NCI-H1048 (cell line): Measurements from ENCODE around the gene S100A3.
"Not testable (repeated sequence)": the region's sequence is repeated elsewhere in the genome, so short reads cannot be mapped to it uniquely, and the experiment has no call there.

Experiments used
- DNase-seq: peaks from one replicate; lab custom pipeline; 2025; lab: John Stamatoyannopoulos, UW

S100A3 gene

DNA sequence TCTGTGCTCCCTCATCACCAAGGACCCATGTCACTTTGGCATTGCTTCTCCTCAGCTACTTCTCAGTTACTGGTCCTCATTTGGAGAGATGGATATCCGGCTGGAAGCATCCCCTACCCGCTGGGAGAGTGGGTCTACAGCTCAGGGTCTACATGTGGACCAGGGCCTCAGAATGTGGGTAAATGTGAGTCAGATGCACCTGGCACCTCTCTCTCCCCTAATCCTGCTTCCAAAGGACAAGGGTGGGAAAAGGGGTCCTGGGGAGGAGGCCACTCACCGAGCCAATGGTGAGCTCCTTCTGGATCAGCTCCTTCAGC lies 14.2 kb downstream of the S100A3 start:
- DNase-seq = no peak

DNA sequence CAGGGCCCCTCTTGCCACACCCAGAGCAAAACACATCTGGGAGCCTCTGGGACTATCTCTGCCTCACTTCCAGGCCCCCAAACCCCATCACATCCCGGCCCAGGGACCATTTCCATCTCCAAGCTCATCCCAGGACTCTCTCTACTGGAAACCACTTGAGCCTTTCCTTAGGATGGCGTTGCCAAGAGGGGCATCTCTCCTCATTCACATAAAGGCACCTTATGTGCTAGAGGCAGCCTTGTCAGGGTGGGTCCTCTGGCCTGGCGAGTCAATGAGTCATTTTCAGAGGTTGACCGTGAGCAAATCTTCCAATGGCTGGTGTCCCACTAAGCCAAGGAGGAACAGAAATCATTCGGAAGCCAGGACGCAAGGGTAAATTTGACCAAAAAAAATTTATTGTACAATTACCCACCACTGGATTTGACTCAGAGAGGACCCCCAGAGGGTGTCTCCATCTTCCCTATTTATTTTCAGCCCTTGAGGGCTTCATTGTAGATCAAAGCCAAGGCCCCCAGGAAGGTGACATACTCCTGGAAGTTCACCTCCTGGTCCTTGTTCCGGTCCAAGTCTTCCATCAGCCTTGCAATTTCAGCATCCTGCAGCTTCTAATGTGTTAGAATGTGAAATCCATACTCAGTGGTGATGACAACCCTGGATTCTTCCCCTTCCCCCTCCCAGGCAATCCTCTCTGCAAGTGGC lies 14.7 kb downstream of the S100A3 start:
- no peak for DNase-seq

DNA sequence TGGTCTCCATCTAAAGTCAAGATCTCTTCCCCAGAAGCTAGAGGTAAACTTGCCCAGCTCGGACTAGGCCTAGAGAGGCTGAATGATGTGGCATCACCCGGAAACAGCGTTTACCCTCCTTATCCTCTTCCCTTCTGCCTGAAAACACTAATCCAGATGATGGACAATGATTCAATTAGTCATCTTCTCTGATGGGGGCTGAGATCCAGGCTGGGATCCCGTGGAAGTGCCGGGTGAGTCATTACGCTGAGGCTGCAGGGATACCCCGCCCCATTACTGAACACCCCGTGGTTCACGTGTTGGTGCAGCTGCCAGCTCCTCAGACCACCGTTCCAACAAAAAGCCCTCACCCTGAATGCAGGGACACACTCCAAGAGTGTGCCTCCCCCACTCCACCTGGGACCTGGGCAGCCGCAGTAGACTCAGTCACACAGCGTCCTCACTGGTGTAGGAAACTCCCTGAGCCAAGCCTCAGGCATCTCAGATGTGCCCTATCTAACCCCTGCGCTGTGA lies 15.3 kb downstream of the S100A3 start:
- no peak for DNase-seq

DNA sequence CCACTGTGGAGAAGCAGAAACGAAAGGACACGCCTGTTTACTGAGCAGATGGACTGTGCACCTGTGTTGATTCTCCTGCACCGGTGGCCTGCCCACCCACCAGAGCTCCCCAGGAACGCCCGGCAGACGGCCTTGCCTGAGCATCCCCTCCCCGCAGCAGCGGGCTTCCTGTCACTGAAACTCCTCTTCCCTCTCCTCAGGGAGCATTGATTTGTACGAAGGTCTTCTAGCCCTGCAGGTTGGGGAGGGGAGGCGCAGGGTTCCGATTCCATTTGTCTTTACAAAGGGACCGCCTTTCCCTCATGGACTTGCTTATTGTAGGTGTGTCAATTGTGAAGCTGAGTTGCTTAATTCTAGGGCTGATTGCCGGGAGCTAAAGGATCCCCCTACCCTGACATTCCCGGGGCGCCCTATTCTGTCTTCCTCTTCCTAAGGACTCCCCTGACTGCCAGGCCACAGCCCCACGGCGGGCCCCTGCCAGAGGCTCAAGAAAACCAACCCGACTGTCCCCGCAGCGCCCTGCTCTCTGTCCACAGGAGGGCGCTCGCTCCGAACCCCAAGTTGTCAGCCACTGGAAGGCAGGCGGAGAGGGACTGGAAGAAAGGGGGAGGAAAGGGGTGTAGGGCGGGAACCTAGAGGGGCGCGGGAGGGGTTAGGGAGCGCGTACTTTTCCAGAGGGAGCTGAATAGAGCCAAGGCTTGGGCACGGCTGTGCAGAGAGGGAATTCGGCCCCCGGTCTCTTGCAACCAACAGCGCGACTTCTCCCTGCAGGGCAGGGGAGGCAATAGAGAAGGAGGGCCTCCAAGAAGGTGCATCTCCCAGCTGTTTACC lies 16.1 kb downstream of the S100A3 start:
- DNase-seq = no peak

DNA sequence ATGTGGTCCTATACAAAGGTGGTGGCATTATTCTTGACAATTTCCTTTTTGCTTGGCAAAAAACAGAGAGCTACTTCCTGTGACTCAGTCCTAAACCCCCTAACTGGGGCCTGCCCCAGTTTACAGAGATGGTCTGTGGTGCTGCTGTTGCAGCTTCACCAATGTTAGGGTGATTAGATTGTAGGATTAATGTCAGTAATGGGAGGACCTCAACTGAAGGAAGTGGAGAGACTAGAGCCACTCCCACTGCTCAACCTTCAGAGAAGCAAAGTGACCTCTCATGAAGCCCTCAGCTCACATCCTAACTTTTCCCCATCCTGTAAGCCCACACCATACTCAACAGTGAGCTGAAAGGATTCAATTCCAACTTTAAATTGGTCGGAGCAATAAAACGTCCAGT lies 16.9 kb downstream of the S100A3 start:
- no peak for DNase-seq

DNA sequence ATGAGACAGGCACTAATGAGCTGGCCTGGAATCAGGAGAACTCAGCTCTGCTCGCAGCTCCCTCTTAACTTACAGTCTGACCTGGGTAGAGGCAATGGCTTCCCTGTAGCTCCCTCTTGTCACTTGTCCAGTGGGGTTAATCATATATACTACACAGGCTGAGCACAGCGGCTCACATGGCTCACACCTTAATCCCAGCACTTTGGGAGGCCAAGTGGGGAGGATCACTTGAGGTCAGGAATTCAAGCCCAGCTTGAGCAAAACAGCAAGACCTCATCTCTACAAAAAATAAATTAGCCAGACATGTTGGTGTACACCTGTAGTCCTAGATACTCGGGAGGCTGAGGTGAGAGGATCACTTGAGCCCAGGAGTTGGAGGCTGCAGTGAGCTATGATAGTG lies 17.4 kb downstream of the S100A3 start:
- no peak for DNase-seq

DNA sequence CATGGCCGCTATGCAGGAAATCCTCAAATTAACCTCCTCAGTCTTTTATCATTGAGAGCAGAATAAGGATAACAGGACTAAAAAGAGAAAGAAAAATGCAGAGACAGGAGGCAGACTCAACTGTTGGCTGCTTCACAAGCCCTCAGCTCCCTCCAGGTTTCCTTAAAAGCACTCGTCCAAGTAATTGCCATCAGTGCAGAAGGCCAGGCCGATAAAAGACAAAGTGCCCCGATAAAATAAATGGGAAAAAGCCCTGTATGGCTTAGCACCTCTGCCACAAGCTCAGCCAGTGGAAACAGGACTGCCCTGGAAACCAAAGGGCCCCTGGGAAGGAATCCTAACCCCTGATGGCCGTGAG lies 21.4 kb downstream of the S100A3 start:
- DNase-seq = no peak

DNA sequence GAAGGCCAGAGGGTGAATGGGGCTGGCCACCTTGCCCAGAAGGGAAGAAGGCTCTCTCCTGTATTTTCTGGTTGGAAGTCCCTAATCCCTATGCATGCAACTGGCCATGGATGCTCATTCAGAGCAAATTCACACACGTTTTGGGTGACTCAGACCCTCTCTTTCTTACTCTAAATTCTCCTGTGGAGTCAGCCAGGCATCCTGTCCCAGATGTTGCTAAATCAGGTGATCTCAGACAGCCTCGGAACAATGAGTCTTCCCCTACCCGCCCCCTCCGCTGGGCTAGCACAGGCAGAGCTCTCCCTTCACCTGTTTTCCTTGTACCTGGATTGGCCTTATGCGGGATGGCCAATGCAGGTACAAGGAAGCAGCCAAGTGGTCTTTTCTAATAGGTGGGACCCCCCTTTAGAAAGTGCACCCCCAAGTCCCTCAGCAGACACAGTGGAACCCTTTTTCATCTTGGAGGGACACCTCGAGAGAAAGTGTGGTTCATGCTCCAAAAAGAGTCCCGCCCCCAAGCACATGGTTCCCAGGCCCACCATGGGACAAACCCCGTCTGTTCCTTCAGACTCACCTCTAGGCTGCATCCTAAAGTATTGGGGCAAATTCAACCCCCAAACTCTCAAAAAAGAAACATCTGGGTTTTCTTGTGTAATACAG lies 21.9 kb downstream of the S100A3 start:
- DNase-seq = no peak

DNA sequence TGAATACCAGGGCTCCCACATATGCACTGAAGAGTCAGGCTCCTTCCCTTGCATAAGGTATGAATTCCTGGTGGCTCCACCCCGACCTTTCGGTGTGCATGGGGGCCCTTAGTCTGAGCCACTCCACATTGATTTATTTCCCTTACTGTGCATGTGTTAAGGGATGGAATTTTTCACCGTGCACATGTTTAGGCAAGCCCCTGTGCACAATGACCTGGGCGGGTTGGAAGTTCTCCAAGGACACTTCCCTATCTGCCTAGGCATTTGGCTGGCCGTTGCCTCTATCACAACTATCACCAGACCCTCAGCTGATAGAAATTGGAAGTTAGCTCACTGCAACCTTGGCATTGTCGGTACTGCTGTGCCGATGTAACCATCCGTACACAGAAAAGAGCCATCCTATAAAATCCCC lies 22.9 kb downstream of the S100A3 start:
- no peak for DNase-seq

DNA sequence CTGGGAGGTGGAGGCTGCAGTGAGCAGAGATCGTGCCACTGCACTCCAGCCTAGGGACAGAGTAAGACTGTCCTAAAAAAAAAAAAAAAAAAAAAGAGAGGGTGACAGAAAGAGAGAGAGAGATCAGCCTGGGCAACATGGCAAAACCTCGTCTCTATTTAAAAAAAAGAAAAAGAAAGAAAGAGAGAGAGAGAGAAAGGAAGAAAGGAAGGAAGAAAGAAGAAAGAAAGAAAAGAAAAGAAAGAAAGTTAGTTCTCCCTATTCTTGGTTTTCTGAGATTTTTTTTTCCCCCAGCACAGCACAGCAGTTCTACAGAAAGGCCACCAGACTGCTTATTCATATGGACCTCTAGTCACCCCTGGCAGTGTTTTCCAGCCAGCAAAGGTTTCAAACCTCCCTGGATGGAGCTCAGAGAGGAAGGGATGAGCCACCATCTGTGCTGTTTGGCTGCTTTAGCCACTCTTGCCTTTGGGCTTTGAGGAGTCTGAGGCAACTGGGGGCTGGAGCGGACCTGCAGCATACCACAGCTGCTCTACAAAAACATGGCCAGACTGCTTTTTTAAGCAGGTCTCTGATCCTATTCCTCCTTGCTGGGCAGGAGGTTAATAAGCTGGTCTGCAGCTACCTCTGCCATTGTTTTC lies 23.9 kb downstream of the S100A3 start:
- DNase-seq = no peak

DNA sequence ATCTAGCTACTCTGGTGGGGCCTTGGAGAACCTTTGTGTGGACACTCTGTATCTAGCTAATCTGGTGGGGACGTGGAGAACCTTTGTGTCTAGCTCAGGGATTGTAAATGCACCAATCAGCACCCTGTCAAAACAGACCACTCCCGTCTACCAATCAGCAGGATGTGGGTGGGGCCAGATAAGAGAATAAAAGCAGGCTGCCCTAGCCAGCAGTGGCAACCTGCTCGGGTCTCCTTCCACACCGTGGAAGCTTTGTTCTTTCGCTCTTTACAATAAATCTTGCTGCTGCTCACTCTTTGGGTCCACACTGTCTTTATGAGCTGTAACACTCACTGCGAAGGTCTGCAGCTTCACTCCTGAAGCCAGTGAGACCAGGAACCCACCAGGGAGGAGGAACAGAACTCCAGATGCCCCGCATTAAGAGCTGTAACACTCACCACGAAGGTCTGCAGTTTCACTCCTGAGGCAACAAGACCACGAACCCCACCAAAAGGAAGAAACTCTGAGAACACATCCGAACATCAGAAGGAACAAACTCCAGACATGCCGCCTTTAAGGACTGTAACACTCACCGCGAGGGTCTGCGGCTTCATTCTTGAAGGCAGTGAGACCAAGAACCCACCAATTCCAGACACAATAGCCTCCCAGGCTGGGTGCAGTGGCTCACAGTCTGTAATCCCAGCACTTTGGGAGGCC lies 26.6 kb downstream of the S100A3 start:
- not testable (repeated sequence) for DNase-seq

DNA sequence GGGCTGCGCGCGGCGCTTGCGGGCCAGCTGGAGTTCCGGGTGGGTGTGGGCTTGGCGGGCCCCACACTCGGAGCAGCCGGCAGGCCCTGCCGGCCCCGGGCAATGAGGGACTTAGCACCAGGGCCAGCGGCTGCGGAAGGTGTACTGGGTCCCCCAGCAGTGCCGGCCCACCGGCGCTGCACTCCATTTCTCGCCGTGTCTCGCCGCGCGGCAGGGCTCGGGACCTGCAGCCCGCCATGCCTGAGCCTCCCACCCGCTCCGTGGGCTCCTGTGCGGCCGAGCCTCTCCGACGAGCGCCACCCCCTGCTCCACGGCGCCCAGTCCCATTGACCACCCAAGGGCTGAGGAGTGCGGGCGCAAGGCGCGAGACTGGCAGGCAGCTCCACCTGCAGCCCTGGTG lies 27.2 kb downstream of the S100A3 start:
- DNase-seq = not testable (repeated sequence)

DNA sequence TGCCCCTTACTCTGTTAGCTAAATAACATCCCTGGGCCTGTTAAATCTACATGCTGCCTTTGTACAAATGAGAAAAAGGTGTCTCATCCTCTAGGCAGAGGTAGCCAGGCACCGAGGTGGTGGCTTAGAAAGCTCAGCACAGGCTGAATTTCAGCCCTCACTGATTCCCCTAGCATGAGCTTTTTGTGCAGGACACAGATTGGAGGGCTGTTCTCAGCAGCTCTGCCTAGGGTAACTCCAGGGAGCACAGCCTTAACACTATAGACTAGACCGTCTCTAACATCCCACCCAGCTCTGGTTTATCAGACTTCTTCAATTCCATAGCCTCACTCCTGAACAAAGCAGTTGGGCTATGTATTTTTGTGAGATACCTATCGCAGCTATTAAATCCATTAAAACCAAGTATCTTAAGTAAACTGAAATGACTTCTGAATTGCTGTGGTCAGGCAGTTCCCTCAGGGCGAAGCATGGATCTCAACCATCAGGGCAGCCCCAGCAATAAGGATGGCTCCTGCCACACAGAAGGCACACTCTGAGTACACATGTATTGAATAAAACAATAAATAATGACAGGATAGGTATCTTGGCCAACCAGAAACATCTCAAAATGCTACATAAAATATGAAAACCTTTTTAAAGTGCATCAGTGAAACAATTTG lies 28.1 kb downstream of the S100A3 start:
- no peak for DNase-seq

DNA sequence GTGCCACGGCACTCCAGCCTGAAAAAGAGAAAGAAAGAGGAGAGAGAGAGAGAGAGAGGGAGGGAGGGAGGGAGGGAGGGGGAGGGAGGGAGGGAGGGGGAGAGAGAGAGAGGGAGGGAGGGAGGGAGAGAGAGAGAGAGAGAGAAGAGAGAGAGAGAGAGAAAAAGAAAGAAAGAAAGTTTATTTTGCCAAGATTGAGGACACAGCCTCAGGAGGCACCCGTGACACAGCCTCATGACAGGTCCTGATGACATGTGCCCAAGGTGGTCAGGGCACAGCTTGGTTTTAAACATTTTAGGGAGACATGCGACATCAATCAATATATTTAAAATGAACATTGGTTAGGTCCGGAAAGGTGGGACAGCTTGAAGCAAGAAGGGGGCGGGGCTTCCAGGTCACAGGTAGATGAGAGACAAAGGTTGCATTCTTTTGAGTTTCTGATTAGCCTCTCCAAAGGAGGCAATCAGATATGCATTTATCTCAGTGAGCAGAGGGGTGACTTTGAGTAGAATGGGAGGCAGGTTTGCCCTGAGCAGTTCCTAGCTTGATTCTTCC lies 28.8 kb downstream of the S100A3 start:
- DNase-seq = not testable (repeated sequence)

DNA sequence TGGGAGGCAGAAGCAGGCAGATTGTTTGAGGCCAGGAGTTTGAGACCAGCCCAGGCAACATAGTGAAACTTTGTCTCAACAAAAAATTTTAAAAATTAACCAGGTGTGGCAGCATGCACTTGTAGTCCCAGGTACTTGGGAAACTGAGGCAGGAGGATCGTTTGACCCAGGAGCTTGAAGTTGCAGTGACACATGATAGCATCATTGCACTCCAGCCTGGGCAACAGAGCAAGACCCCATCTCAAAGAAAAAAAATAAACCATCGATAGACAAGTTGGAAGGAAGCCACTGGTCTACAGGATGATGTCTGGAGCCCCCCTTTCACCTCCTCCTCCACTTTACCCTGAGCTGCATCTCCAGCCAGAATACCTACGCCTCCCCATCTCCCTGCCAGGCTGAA lies 29.8 kb downstream of the S100A3 start:
- no peak for DNase-seq

DNA sequence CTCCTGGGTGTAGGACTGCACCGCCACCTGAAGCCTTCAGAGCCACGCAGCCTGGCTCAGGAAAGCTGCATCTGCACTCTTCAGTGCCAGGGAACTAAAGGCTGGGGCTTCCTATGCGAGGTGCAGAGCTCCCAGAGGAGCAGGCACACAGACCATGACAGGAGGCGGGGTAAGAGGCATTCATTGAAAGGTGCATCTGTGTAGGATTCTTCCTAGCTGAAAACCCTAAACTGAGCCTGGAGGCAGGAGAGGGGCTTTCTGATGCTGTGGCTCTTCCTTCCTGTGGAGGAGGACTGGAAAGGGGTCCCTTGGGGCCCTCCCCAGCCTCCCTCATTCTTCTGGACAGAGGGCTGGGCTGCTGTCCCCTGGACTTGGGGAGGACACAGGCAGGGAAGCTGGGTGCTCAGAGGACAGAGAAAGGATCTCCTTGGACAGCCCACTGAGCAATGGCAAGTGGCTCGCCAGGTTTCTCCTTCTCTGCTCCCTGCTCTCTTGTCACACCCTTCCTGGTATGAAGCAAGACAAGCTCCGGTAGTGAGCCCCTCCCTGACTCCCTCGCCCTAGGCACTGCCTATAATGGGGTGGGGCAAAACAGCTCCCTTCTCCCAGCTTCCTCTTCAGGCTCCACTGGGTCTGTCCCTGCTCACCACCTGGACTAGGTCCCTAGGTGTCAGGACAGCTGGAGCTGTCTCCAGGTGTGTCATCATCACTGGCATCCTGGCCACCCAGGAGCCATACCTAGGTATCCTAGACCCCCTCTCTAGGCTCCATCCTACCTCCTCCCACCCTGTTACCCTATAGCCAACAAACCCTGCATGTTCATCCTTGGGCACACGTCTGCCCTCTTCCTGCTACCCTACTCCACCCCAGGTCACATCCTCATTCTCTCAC lies 33.3 kb downstream of the S100A3 start:
- no peak for DNase-seq

DNA sequence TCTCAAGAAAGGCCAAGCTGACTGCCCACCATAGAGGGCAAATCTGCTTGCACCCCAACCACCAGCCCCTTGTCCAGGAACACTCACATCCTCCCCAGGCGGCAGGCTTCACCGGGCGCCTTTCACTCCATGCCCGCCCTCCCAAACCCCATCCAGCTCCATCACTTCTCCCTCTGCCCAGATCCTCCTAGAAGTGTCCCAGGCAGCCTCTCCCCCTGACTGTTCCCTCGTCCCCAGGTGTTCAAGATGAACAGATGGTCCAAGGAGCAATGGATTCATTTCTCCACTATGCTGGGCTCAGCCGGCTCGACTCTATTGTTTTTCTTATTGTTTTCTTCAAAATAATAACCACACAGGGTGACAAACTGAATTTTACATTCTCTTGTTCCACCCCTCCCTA lies 35.4 kb downstream of the S100A3 start:
- DNase-seq = no peak

DNA sequence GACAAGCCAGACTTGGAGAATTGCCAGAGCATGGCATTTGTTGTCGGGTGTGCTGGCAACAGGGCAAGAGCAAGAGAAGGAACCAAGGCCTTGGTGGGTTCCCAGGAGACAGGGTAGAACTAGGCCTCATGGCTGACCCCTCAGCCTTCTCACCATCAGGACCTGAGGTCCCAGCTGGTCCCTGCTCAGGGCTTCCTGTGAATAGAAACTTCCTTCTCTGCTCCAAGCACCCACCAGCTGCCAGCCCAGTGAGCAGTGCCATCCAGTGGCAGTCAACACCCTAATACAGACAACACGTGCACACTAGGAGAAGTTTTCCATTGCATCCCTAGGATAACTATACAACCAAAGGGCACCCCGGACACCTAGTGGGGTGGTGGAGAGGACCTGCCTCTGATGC lies 36.0 kb downstream of the S100A3 start:
- DNase-seq = no peak

DNA sequence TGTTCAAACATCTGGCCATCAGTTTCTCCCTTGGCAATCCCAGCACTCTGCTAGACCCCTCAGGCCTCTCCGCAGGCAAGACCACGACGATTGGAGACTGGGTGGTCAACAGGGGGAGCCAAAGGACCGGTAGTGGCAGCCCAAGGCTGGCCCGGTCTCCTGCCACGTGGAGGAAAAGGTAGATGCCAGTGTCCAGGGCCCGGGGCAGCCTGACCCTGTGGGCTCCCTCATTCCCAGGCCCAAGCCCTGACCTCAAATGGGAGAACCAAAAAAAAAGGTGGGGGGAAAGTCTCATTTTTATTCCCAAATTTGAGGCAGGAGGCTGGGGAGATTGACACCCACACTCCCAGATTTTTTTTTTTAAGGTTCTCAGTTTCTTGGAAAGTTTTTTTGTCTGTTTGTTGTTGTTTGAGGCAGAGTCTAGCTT lies 38.1 kb downstream of the S100A3 start:
- peak; percentile 41 for DNase-seq

DNA sequence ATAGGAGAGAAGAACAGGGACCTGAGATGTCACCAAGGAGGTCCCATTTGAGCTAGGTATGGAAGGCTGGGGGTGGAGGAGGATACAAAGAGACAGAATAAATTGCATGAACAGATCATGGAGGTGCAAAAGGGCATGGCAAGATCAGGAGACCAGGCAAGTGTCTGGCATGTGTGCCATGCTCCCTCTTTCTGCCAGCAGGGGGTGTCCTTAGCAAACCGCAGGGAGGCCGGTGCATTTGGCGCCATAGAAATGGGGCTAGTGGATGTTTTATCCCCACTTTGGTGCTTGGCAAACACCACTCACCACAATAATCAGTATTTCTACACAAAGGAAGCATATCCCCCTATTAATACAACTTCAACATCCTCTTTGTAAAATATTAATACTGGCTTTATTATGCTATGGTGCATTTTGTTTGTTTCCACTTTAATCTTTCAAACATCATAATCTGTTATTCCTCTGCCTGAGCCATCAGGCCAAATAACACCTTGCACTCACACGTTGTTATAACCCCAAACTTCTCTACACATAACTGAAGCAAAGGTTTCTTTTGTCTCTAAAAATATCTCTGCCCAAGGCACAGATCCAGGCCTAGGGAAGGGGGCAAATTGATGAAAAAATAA lies 39.2 kb downstream of the S100A3 start:
- DNase-seq = peak; percentile 25
